ENCODE measurements around the gene SERINC2. TPM values are rescaled to one million over a fixed set of nuclear protein-coding genes. Genes with fewer than 3 reads are reported as not detected.

Gene SERINC2
- total and polyA plus RNA-seq, 2 of the 8 experiments (the other 6 are each of a cell fraction or from before 2014, with no cell fraction given) = 31.4 to 60.0 TPM

- H2AK5ac ChIP-seq (ENCODE audit: low read depth, low read length) = no peak overlapping the region
- peaks cover 0 to 12% (median 2%) of the 10 kb centered on the region in 4 experiments; a peak in 2 of 8 replicates for H3K36me3 ChIP-seq (ENCODE audit: control insufficient read depth in 2 of 4, insufficient read depth in 4 of 4, low read length in 3 of 4)
- no peak overlapping the region for H3K9ac ChIP-seq (replicated peaks in 1 of 4; ENCODE audit: extremely low read depth in 1 of 4, low read depth in 3 of 4, low read length in 3 of 4)
- peaks cover 6% of the 10 kb centered on the region in 2 experiments for H4K20me1 ChIP-seq (replicated peaks in 1 of 2; ENCODE audit: control insufficient read depth in 1 of 2, insufficient read depth in 2 of 2, low read length in 2 of 2)
- no peak overlapping the region for H2BK5ac ChIP-seq (ENCODE audit: low read depth, low read length)
- no peak overlapping the region for H4K5ac ChIP-seq (ENCODE audit: insufficient read length, low read depth, low read length)
- peaks cover 0 to 3% (median 2%) of the 10 kb centered on the region in 4 experiments; a peak in 1 of 7 replicates for H3K4me1 ChIP-seq (replicated peaks in 1 of 4; ENCODE audit: control insufficient read depth in 3 of 4, insufficient read depth in 4 of 4, low read length in 3 of 4)
- TF ChIP-seq KDM5A (IDR thresholded peaks at IDR 0.05; ENCODE audit: low read length) = no peak
- no peak for TF ChIP-seq YY1 (IDR thresholded peaks at IDR 0.05; ENCODE audit: low read depth, low read length)
- TF ChIP-seq HDAC6 (IDR thresholded peaks at IDR 0.05; ENCODE audit: low read depth, low read length) = no peak
- no peak for TF ChIP-seq JUND (IDR thresholded peaks at IDR 0.05; ENCODE audit: low read length)
- TF ChIP-seq CHD1 (IDR thresholded peaks at IDR 0.05; ENCODE audit: low read depth, low read length) = no peak
- TF ChIP-seq SP1 (IDR thresholded peaks at IDR 0.05; ENCODE audit: low read depth, low read length) = no peak
- TF ChIP-seq TBP (IDR thresholded peaks at IDR 0.05; ENCODE audit: low read depth, low read length) = no peak
- no peak for TF ChIP-seq EP300 (IDR thresholded peaks at IDR 0.05; ENCODE audit: borderline replicate concordance in 1 of 2, low read depth in 2 of 2, low read length in 2 of 2)
- no peak overlapping the region for H3K14ac ChIP-seq (ENCODE audit: insufficient read length)
- no peaks in the 10 kb centered on the region for H3K79me2 ChIP-seq (ENCODE audit: control insufficient read depth in 1 of 2, insufficient read depth in 2 of 2, low read length in 2 of 2)
- no peaks in the 10 kb centered on the region for H3K27me3 ChIP-seq (replicated peaks in 1 of 4; ENCODE audit: control insufficient read depth in 3 of 4, extremely low read depth in 1 of 4, insufficient read depth in 3 of 4, low read length in 3 of 4)
- H3K4me2 ChIP-seq (ENCODE audit: insufficient read depth in 1 of 2, low read depth in 2 of 2, low read length in 2 of 2) = no peak overlapping the region
- no peaks in the 10 kb centered on the region for H3K9me3 ChIP-seq (ENCODE audit: insufficient read depth in 2 of 2, low read depth in 1 of 2, low read length in 1 of 2)
- H4K8ac ChIP-seq (ENCODE audit: extremely low read depth, insufficient read depth, low read length) = no peak overlapping the region; the same call in 1 of the 2 replicates
- WGBS, 2 experiments (ENCODE audit: extremely low coverage in 1 of 2, insufficient coverage in 1 of 2, insufficient read length in 1 of 2, insufficient replicate concordance in 2 of 2, low coverage in 1 of 2, low lambda C conversion rate in 2 of 2, missing lambda C conversion rate in 1 of 2) = 84% methylated on average over 26 of the region's 28 CpGs; no CpG with 5 or more reads in 1 of the 2 experiments
- H3K18ac ChIP-seq (ENCODE audit: extremely low read depth, low read length) = no peak overlapping the region
- H2BK15ac ChIP-seq (ENCODE audit: low read length) = no peak overlapping the region
- no peak overlapping the region for H2BK12ac ChIP-seq (ENCODE audit: low read depth, low read length)
- H3K79me1 ChIP-seq (ENCODE audit: low read depth, low read length) = no peaks in the 10 kb centered on the region
- CTCF ChIA-PET (ENCODE audit: partially characterized antibody) = interaction anchor here (0.6 to 19.2 kb wide), 9 partner anchors 9 to 127 kb away, joined by 3 to 415 read pairs (median 3); partner anchors contain the start of genes FABP3 and SERINC2
- POLR2A ChIA-PET (ENCODE audit: partially characterized antibody) = interaction anchor here (0.5 to 1.8 kb wide), 5 partner anchors 10 to 1452 kb away, joined by 3 to 6 read pairs (median 4); no protein-coding TSS in a partner anchor
- no peak overlapping the region for H3K56ac ChIP-seq (replicated peaks; ENCODE audit: insufficient read length, low read depth, low read length)
- H2BK20ac ChIP-seq (ENCODE audit: low read length) = no peak overlapping the region
- no peak overlapping the region for H3K4me3 ChIP-seq (ENCODE audit: extremely low read depth in 1 of 4, insufficient read depth in 2 of 4, low read depth in 3 of 4, low read length in 4 of 4)
- no peak overlapping the region for H4K91ac ChIP-seq (replicated peaks; ENCODE audit: insufficient read length, low read length)
- no peak overlapping the region for H3K23ac ChIP-seq (ENCODE audit: insufficient read length)
- FAIRE-seq = no peak
- H3K23me2 ChIP-seq (ENCODE audit: low read depth, low read length) = no peaks in the 10 kb centered on the region
- DNase-seq (ENCODE audit: low read depth in 1 of 2, low spot score in 2 of 2) = no peak
- H3K4ac ChIP-seq (replicated peaks; ENCODE audit: insufficient read length, low read depth, low read length) = no peak overlapping the region
- no peak overlapping the region for H2AFZ ChIP-seq (ENCODE audit: low read length)
- H3K27ac ChIP-seq (ENCODE audit: low read depth, low read length) = no peak overlapping the region
- no peak overlapping the region for H2BK120ac ChIP-seq (replicated peaks; ENCODE audit: low read depth, low read length)
Measured at GRCh38 chr1:31425301-31426081, 12.5 kb downstream of the SERINC2 start.
